Activated CD4-positive, alpha-beta T cell treated with anti-CD3 and anti-CD28 coated beads, Interleukin-2, amount 10 ng/mL, durations not matched to agents 7 days and 5 days (primary cell): ENCODE results near the gene DDIAS. TPM values are rescaled to one million over a fixed set of nuclear protein-coding genes. Genes with fewer than 3 reads are reported as not detected.

Experiments used
- CTCF ChIA-PET: fragments of 350-600 bp; sonication (Branson Sonifier 250); formaldehyde crosslinking; loops from one replicate; lab custom pipeline; 2021; ENCODE audit warnings: antibody characterized with exemption; lab: Charles Lee
- POLR2A ChIA-PET: fragments of 350-600 bp; sonication (Branson Sonifier 250); formaldehyde crosslinking; loops from one replicate; lab custom pipeline; 2021; ENCODE audit warnings: antibody characterized with exemption; lab: Charles Lee
- DNase-seq: peaks from one replicate; pipeline ENCODE4 v3.0.0-alpha.2; 2020
- H3K27ac Mint-ChIP-seq: one replicate; pipeline ENCODE4 v1.8.0; 2021; ENCODE audit warnings: mild to moderate bottlenecking, moderate library complexity, mixed read lengths
- H3K27me3 Mint-ChIP-seq: one replicate; pipeline ENCODE4 v1.8.0; 2021; ENCODE audit warnings: mixed read lengths
- H3K36me3 Mint-ChIP-seq: one replicate; pipeline ENCODE4 v1.8.0; 2021; ENCODE audit warnings: low read depth, mixed read lengths
- H3K4me1 Mint-ChIP-seq: one replicate; pipeline ENCODE4 v1.8.0; 2021; ENCODE audit warnings: mixed read lengths
- H3K4me3 Mint-ChIP-seq: one replicate; pipeline ENCODE4 v1.8.0; 2021; ENCODE audit warnings: mild to moderate bottlenecking, moderate library complexity, mixed read lengths
- H3K9me3 Mint-ChIP-seq: one replicate; pipeline ENCODE4 v1.8.0; 2021; ENCODE audit warnings: mixed read lengths
- total RNA-seq, 2 experiments: library from RNA; stranded (reverse); gene quantifications; one replicate each; pipeline ENCODE4 v1.2.3, GENCODE V29; 2021

The DDIAS gene
- total RNA-seq, 2 experiments from 2014 or later = 14.7 to 14.8 TPM

DNA sequence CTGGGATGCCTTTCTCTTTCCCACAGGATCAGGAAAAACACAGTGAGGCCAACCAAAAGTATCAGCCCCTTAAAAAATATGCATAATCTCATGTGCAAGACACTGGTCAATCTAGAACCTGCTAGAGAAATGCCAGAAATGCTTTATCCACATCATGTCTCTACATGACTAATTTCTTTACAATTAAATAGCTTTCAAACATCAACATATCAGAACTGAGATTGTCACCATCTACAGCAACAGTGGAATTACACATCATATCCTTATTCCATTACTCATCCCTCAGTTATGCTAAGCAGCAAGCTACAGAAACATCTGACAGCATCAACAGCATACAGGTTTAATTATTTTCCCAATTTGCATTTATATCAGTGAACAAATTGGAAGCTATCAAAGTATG lies 78.8 kb downstream of the DDIAS start:
- CTCF ChIA-PET = no interaction called here
- H3K4me1 Mint-ChIP-seq = peaks cover 19% of the 10 kb centered on the region

DNA sequence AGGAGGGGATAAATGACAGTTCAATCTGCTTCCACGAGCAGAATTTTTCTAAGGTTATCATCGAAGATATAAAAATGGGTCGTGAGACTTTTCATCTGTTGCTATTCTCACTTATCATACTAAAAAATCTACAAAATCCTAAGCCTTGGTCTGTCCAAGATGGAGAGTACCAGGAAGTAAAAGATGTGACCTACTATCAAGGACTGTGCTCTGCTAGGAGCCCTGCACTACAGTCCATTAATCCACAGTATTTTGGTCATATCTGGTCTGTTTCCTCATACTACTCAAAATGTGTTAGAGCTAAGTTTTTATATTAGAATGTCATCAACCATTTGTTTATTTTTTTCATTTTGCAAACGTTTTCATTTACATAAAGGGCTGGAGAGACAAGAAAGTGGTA lies 79.4 kb downstream of the DDIAS start:
- CTCF ChIA-PET = no interaction called here
- Mint-ChIP-seq H3K4me1 (peaks cover 19% of the 10 kb centered on the region), H3K27me3 (no peaks in the 10 kb centered on the region), H3K27ac (no peak overlapping the region), H3K4me3 (no peak overlapping the region), H3K36me3 (peaks cover 29% of the 10 kb centered on the region), H3K9me3 (peaks cover 4% of the 10 kb centered on the region)
- DNase-seq = no peak
- POLR2A ChIA-PET = no interaction called here

More for the DNA sequence above, 78.8 kb downstream of the DDIAS start:
- Mint-ChIP-seq H3K27me3 (no peaks in the 10 kb centered on the region), H3K4me3 (no peak overlapping the region), H3K27ac (no peak overlapping the region), H3K9me3 (peaks cover 4% of the 10 kb centered on the region), H3K36me3 (peaks cover 25% of the 10 kb centered on the region)
- DNase-seq = no peak
- POLR2A ChIA-PET = no interaction called here

DNA sequence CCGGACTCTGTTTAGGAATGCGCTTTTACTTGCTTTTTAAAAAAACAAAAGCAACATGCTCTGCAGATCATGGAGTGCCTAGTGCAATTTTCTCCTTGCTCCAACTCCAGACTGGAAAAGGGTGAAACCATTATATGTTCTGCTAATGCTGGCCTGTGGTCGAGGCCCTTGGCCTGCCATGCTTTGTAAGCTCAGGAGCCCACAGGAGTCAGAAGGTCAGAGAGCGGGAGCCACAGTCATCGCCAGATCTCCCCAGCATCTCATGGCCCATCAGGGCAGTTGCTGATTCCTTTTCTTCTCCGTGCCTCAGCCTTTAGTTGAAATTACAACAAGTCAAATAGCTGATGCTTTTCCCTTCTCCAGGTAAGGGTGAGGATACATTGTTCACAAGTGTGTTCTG lies 80.3 kb downstream of the DDIAS start:
- Mint-ChIP-seq H3K27me3 (no peaks in the 10 kb centered on the region), H3K9me3 (peaks cover 4% of the 10 kb centered on the region), H3K36me3 (peaks cover 29% of the 10 kb centered on the region), H3K4me3 (no peak overlapping the region), H3K27ac (no peak overlapping the region), H3K4me1 (peaks cover 18% of the 10 kb centered on the region)
- no peak for DNase-seq
- POLR2A ChIA-PET = no interaction called here
- CTCF ChIA-PET = interaction anchor here (0.8 to 1.2 kb wide), 2 partner anchors 10 to 16 kb away, joined by 3 read pairs; no protein-coding TSS in a partner anchor

Other genes with a start within 250 kb of the DDIAS start
- gene FAM181B, start 167.9 kb upstream of the DDIAS start, total RNA-seq = not detected
- 10 to 100 TPM; 22.1 to 22.5 TPM for gene PRCP, start 1.3 kb upstream of the DDIAS start, total RNA-seq
- gene RAB30, start 170.2 kb downstream of the DDIAS start, total RNA-seq = 10 to 100 TPM in 1 of 2 experiments, 1 to 10 TPM in 1; 8.7 to 10.7 TPM